GM18498 (cell line): ENCODE measurements around the gene UBR2.
A peak's percentile ranks its signal among the peaks of the same experiment; 100 is the strongest.

Source experiments
- ATAC-seq: cut with Tn5 transposase; IDR thresholded peaks from one replicate; pipeline ENCODE4 v1.9.1; 2021; ENCODE audit warnings: mild to moderate bottlenecking, moderate library complexity; ENCODE audit not compliant: unreplicated experiment

The UBR2 gene

GRCh38 chr6:42563697-42564505, at the start of gene UBR2:
Gene UBR2, plus strand, starts transcription at chr6:42564029. Its CDS starts 291 bp downstream, at chr6:42564320.
- ATAC-seq = peak; percentile 95

DNA sequence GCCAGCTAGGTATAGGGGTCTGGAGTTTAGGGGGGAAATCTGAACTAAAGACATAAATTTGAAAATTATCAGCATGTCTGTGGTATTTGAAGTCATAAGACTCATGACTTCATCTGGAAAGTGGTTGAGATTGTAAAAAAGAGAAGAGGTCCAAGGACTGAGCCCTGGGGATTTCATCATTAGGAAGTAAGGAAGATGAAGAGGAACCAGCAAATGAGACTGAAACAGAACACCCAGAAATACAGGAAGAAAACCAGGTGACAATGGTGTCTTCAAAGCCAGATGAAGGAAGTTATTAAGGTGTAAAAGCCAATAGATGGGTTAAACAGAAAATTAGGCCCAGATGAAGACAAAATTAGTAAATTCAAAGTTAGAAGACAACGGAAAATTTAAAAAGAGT, 49.1 kb upstream of the UBR2 start:
- no peak for ATAC-seq

- no peak for ATAC-seq
These were observed 44.0 kb upstream of the UBR2 start for GRCh38 chr6:42519779-42520178.

DNA sequence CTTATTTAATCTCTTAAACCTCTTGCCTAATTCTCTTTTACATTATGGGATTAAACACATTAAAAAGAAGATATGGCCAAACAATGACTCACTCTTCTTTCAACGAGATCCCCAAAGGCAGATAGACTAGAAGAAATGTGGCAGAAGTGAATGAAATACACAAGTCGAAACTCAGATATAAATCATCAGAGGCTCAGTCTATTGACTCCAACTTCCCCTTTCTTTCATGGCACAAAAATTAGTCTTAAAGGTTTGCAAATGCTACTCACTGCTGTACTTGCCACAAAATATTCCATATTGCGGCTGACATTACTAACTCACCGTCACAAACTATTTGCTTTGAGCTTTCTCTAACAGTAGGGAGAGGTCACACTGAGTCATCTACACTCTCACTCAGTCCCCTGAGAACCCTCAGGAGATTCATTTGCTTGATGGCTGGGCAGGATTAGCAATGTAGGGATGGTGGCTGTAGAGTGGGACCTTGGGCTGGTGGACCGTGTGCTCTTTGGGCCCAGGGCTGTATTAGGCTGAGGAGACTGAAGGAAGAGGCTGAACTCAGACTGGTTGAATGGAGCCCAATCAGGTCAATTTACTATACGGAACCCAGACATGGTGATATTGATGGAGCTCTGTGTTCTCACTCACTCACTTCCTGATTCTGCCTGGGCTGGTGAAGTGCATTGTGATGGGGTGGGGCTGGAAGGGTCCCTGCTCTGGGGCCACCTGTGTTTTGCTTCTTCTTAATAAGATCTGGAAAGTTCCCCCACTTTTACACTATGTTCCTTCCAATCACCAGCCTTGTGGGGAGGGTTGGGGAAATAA, 42.8 kb upstream of the UBR2 start:
- ATAC-seq = no peak

DNA sequence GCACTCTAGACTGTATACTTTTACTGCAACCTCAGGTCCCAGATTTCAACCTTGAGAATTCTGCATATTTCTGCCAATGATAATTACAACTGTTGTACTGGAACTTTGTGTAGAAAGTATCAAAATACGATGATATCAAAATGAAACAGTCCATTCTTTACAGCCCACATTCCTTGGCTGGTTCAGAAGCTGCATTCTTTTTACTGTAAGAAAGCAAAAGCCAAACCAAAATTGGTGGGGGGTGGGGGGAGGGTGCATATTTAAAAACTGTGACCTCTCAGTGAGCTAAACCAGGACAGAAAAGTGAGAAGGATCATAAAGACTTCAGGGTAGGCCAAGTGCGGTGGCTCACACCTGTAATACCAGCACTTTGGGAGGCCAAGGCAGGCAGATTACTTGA, 41.8 kb upstream of the UBR2 start:
- ATAC-seq = no peak

GRCh38 chr6:42522942-42523814, 40.7 kb upstream of the UBR2 start:
- no peak for ATAC-seq

GRCh38 chr6:42525206-42525605, 38.6 kb upstream of the UBR2 start:
- no peak for ATAC-seq

DNA sequence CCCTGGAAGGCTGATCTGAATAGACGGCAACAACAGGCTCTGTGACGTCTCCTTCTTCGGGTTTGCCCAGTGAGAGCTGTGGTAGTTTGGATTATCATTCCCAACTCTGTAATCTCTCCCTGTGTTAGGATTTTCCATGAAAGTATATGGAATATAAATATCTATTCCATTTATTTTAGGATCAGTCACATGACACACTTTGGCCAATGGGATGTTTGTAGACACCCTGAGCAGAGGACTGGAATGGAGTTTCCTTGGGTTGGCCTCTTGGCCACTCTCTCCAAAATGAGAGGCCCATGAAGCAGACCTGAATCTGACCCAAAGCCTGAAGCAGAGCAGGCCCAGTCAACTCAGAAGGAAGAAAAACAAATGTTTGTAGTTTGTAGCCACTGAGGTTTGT, 37.2 kb upstream of the UBR2 start:
- ATAC-seq = no peak

- ATAC-seq = no peak
These were observed 36.6 kb upstream of the UBR2 start for GRCh38 chr6:42527204-42527603.

DNA sequence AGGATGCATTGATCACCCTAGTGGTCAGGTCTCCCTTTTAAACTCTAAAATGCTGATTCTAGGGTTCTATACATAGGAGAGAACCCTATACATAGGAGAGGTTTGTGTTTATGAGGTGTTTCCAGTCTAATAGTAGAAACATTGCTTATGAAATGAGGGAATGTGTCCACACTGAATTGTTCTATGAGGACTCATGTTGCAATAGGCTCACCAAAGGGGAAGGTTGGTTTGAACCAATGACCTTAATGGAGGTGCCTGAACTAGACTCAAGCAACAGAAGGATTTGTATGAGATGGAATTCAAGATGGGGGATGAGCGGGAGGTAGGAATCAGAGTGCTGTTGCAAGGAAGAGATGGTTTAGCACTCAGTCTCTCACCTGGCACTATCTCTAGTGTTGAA, 33.5 kb upstream of the UBR2 start:
- no peak for ATAC-seq

DNA sequence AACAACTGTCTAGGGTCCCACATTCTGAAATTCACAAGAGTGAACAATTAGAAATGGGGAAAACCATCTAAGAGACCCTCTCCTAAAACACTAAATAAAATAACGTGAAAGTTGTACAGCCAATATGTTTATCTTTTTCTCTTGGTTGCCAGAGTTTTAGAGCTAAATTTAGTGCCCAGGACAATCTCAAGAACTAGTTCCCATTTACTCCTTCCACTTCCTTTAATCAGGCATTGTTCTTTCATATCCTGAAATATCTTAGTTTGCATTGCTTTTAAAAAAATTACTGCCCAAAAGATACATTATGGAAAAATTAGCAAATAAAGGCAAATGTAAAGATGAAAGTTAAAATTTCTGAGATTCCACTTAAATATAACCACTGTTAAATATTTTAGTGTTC, 33.1 kb upstream of the UBR2 start:
- ATAC-seq = no peak

GRCh38 chr6:42532038-42532669, 31.7 kb upstream of the UBR2 start:
- no peak for ATAC-seq

GRCh38 chr6:42533794-42534193, 30.0 kb upstream of the UBR2 start:
- no peak for ATAC-seq

GRCh38 chr6:42537536-42537935, 26.3 kb upstream of the UBR2 start:
- ATAC-seq = no peak

DNA sequence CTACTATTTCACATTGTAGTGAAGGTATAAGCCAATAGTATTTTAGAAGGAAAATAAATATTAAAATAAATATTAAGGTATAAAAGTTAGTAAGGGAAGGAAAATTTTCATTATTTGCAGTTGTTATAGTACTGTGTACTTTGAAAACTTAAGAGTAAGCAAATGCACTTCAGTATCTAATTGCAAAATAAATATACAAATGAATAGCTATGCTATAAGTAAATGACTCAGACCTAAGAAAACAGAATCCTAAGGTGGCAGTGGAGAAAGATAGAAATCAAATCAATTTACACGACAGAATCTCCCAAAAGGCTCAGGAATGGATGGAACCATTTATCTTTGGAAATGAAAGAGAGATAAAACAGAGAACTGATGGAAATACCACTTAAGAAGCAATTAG, 24.7 kb upstream of the UBR2 start:
- no peak for ATAC-seq

GRCh38 chr6:42545226-42545773, 18.5 kb upstream of the UBR2 start:
- ATAC-seq = no peak

DNA sequence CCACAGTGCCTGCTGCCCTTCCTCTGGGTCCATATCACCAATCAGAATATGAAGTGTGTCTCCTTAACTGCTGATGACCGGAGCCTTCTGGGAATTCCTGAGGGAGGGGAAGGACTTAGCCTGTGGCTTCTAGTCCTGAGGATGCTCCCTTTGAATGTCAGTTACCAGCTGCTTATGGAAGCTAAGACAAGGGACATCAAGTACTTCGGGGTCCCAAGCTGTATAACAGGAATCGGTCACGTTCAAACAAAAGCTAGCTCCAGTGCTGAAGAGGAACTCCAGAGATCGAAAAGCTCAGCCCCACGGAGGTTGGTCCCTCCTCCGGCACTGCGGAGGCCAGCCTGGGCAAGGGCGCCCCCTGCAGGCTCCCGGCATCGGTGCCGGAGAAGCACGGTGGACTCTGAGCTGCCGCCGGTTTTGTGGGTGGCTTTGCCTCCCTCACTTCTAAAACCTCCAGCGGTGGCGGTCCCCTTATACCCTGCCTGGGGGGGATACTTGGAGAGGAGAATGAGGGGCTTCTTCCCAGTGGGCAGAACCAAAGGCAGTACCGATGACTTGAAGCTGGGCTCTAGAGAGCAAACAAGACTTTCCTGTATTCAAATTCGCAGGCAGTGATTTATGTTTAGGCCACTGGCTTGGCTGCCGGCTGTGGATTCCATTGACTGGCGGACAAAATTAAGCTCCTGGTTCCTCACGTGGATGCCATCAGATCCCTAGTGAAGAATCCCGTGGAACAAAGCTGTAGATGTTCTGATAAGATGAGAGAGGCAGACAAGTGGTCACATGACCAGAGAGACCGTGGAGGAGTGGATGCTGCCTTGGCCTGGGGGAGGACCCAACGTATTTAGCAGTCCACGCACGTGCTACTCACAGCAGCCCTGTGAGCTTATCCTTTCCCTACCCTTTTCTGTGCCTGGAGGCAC, 16.2 kb upstream of the UBR2 start:
- peak; percentile 96 for ATAC-seq

GRCh38 chr6:42550277-42550676, 13.6 kb upstream of the UBR2 start:
- no peak for ATAC-seq

- no peak for ATAC-seq
These were observed 12.6 kb upstream of the UBR2 start for GRCh38 chr6:42551217-42551616.
